DND-41 (cell line): ENCODE data around the gene METTL9.
"Not testable (repeated sequence)": the region's sequence is repeated elsewhere in the genome, so short reads cannot be mapped to it uniquely, and the experiment has no call there.

Experiments used
- ATAC-seq: fragments of 200-7000 bp; cut with Tn5 transposase; 3 replicates; pipeline ENCODE4 v1.9.1; 2021; ENCODE audit warnings: low read depth; ENCODE audit not compliant: insufficient read depth
- DNase-seq: peaks from one replicate; pipeline ENCODE4 v3.0.0-alpha.2; 2020
- H2AFZ ChIP-seq: 2 replicates; pipeline ENCODE4 v1.6.0; 2012; ENCODE audit warnings: low read depth, low read length
- H3K27ac ChIP-seq: 2 replicates; pipeline ENCODE4 v1.5.1; 2012; ENCODE audit warnings: low read length, inconsistent platforms
- H3K27me3 ChIP-seq: fragments of 200-600 bp; sonication (generic); 2 replicates; pipeline ENCODE4 v1.6.0; 2012; ENCODE audit warnings: low read length, mild to moderate bottlenecking, inconsistent platforms; ENCODE audit not compliant: insufficient read depth, poor library complexity
- H3K36me3 ChIP-seq: 2 replicates; pipeline ENCODE4 v1.5.1; 2012; ENCODE audit warnings: low read length, inconsistent platforms; ENCODE audit not compliant: insufficient read depth
- H3K4me1 ChIP-seq: 2 replicates; pipeline ENCODE4 v1.5.1; 2012; ENCODE audit warnings: mild to moderate bottlenecking, low read length; ENCODE audit not compliant: insufficient read depth
- H3K4me2 ChIP-seq: 2 replicates; pipeline ENCODE4 v1.6.0; 2012; ENCODE audit warnings: mild to moderate bottlenecking, moderate library complexity, low read length, inconsistent platforms; ENCODE audit not compliant: insufficient read depth
- H3K4me3 ChIP-seq, 2 experiments: fragments of 200-600 bp in 1 of 2; shearing (Covaris generic) in 1 of 2; 2 replicates each; pipeline ENCODE4 v1.5.1; 2012 to 2016; ENCODE audit warnings: inconsistent platforms in 2 of 2, low read length in 2 of 2, mild to moderate bottlenecking in 2 of 2, low read depth in 1 of 2, moderate library complexity in 1 of 2
- H3K79me2 ChIP-seq: 2 replicates; pipeline ENCODE4 v1.6.0; 2012; ENCODE audit warnings: low read length, inconsistent platforms; ENCODE audit not compliant: insufficient read depth
- H3K9ac ChIP-seq: 2 replicates; pipeline ENCODE4 v1.6.0; 2012; ENCODE audit warnings: low read depth, mild to moderate bottlenecking, inconsistent platforms, low read length, moderate library complexity
- H3K9me3 ChIP-seq: 2 replicates; pipeline ENCODE4 v1.5.1; 2012; ENCODE audit warnings: low read length, moderate library complexity, mild to moderate bottlenecking, inconsistent platforms; ENCODE audit not compliant: insufficient read depth, severe bottlenecking
- H4K20me1 ChIP-seq: 2 replicates; pipeline ENCODE4 v1.6.0; 2012; ENCODE audit warnings: low read length; ENCODE audit not compliant: insufficient read depth
- CTCF ChIP-seq: IDR thresholded peaks from 2 replicates; pipeline ENCODE4 v1.5.1; 2012; ENCODE audit warnings: borderline replicate concordance, low read length, moderate library complexity, mild to moderate bottlenecking; ENCODE audit not compliant: poor library complexity, severe bottlenecking; ENCODE audit errors: extremely low read depth
- EZH2 ChIP-seq: IDR thresholded peaks from 3 replicates; pipeline ENCODE4 v1.6.1; 2012; ENCODE audit warnings: borderline replicate concordance, low read depth, mild to moderate bottlenecking, moderate library complexity, low read length, inconsistent platforms; ENCODE audit not compliant: severe bottlenecking

The METTL9 gene

GRCh38 chr16:21554795-21555585 is 44.4 kb upstream of the METTL9 start:
- peak; percentile 94 for DNase-seq
- peak overlapping the region in 1 of 2 experiments; percentile 47; a peak in 2 of 4 replicates for H3K4me3 ChIP-seq

GRCh38 chr16:21555621-21556020 is 43.8 kb upstream of the METTL9 start:
- not testable (repeated sequence) for ATAC-seq, H3K27me3 ChIP-seq, H3K4me2 ChIP-seq, H3K9me3 ChIP-seq, H3K36me3 ChIP-seq, H3K27ac ChIP-seq, H4K20me1 ChIP-seq, H3K79me2 ChIP-seq, DNase-seq, H3K4me3 ChIP-seq, H3K9ac ChIP-seq
- H3K4me1 ChIP-seq, result peaks cover 11% of the 10 kb centered on the region
- peak overlapping the region; percentile 70 for H2AFZ ChIP-seq

More at GRCh38 chr16:21554795-21555585, 44.4 kb upstream of the METTL9 start:
- no peaks in the 10 kb centered on the region for H3K9me3 ChIP-seq
- peak overlapping the region; percentile 24; the same call in 1 of the 2 replicates for H3K27ac ChIP-seq
- no peaks in the 10 kb centered on the region for H3K27me3 ChIP-seq
- TF ChIP-seq CTCF, result peak; percentile 95
- no peak for TF ChIP-seq EZH2
- H3K36me3 ChIP-seq, result no peaks in the 10 kb centered on the region
- H3K9ac ChIP-seq, result peak overlapping the region; percentile 43
- ATAC-seq, result peak; percentile 96
- no peaks in the 10 kb centered on the region for H3K79me2 ChIP-seq
- peaks cover 11% of the 10 kb centered on the region for H3K4me1 ChIP-seq
- peak overlapping the region; percentile 70 for H2AFZ ChIP-seq
- no peaks in the 10 kb centered on the region for H4K20me1 ChIP-seq
- H3K4me2 ChIP-seq, result peak overlapping the region; percentile 73

- H4K20me1 ChIP-seq, H3K9me3 ChIP-seq, H3K4me2 ChIP-seq, H3K27me3 ChIP-seq, DNase-seq, ATAC-seq, H3K27ac ChIP-seq, H2AFZ ChIP-seq, H3K4me3 ChIP-seq, H3K9ac ChIP-seq, H3K36me3 ChIP-seq, H3K79me2 ChIP-seq: not testable (repeated sequence)
- peaks cover 11% of the 10 kb centered on the region for H3K4me1 ChIP-seq
These were observed 43.3 kb upstream of the METTL9 start for GRCh38 chr16:21556026-21556595.

GRCh38 chr16:21556651-21557241 is 42.6 kb upstream of the METTL9 start:
- not testable (repeated sequence) for H3K9ac ChIP-seq, H3K4me3 ChIP-seq, H4K20me1 ChIP-seq, H2AFZ ChIP-seq, H3K36me3 ChIP-seq, ATAC-seq, H3K4me2 ChIP-seq, H3K9me3 ChIP-seq, DNase-seq, H3K27ac ChIP-seq, H3K79me2 ChIP-seq, H3K27me3 ChIP-seq
- peaks cover 11% of the 10 kb centered on the region for H3K4me1 ChIP-seq

- DNase-seq (no peak), ATAC-seq (no peak)
- Histone ChIP-seq H4K20me1 (no peaks in the 10 kb centered on the region), H3K79me2 (no peaks in the 10 kb centered on the region), H3K27ac (no peak overlapping the region), H2AFZ (no peak overlapping the region), H3K4me3 (no peak overlapping the region), H3K4me1 (peaks cover under 1% of the 10 kb centered on the region; the same call in 1 of the 2 replicates), H3K27me3 (no peaks in the 10 kb centered on the region), H3K4me2 (no peak overlapping the region), H3K9ac (no peak overlapping the region), H3K9me3 (no peaks in the 10 kb centered on the region), H3K36me3 (no peaks in the 10 kb centered on the region)
- TF ChIP-seq EZH2, result no peak
These were observed 38.9 kb upstream of the METTL9 start for GRCh38 chr16:21560462-21560861.
